Hematopoietic multipotent progenitor cell treated with erythropoietin and hydrocortisone succinate and interleukin-3 and kit ligand, for 15 days (in vitro differentiated cells): ENCODE measurements around the gene CNTNAP5.

Experiments used
- DNase-seq: peaks from one replicate; pipeline ENCODE4 v3.0.0-alpha.2; 2015; ENCODE audit warnings: low spot score

CNTNAP5 gene

GRCh38 chr2:124805060-124805459, 780.0 kb downstream of the CNTNAP5 start:
- DNase-seq, result no peak

GRCh38 chr2:124810132-124810531, 785.0 kb downstream of the CNTNAP5 start:
- DNase-seq, result no peak

GRCh38 chr2:124814968-124815745, 790.1 kb downstream of the CNTNAP5 start:
- DNase-seq, result no peak

DNA sequence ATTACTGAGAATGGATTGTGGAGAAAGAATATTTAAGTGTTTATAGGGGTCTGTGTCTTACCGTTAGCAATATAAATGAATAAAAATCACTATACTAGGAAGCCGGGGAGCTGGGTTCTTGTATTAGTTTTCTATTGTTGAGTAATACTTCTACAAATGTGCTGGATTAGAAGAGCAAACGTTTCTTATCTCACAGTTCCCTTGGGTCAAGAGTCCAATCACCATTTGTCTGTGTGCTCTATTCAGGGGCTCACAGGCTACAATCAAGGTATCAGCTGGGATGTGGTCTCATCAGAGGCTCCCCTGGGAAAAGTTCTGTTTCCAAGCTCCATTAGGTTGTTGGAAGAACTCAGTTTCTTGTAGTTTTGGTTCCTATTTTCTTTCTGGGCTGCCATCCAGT, 790.9 kb downstream of the CNTNAP5 start:
- DNase-seq, result no peak

DNA sequence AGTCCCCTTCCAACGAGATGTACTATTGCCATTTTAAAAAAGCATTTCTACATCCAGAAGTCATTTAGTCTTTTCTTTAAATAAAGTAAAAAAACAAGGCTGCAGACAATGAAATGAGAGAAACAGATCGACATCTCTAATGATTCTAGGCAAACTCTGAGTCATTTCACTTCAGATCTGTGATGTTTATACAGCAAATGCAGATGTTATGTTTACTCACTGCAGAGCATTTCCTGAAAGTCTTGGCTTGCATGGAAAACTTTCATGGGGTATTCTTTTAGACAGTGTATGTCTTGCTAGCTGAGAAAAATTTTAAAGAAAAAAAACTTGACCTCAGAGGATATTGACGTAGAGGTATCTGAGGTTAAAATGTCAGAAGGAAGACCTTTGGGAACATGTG, 797.4 kb downstream of the CNTNAP5 start:
- DNase-seq, result no peak

GRCh38 chr2:124824441-124824840, 799.4 kb downstream of the CNTNAP5 start:
- no peak for DNase-seq

GRCh38 chr2:124832521-124832920, 807.4 kb downstream of the CNTNAP5 start:
- no peak for DNase-seq

GRCh38 chr2:124834331-124834730, 809.2 kb downstream of the CNTNAP5 start:
- DNase-seq, result no peak

- DNase-seq, result no peak
Observed at GRCh38 chr2:124835331-124835730, 810.2 kb downstream of the CNTNAP5 start.

GRCh38 chr2:124836416-124836815, 811.3 kb downstream of the CNTNAP5 start:
- no peak for DNase-seq

DNA sequence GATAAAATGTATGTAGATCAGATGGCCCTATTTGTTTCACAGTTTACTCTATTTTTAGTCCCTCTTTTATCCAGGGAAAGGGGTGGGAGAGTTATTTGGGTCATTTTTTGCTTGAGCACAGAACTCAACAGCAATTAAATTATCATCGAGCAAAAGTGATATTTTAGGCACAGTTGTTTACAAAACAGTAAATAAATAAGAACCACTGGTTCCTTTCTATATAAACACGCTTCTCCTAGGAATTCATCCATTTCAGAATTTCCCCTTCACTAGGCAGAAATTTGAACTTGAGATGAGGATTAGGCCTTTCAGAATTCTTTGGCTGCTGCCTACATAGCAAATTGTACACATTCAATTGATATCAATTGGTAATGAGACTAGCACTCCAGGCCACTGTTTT, 812.4 kb downstream of the CNTNAP5 start:
- DNase-seq, result no peak

GRCh38 chr2:124838406-124838805, 813.3 kb downstream of the CNTNAP5 start:
- no peak for DNase-seq

DNA sequence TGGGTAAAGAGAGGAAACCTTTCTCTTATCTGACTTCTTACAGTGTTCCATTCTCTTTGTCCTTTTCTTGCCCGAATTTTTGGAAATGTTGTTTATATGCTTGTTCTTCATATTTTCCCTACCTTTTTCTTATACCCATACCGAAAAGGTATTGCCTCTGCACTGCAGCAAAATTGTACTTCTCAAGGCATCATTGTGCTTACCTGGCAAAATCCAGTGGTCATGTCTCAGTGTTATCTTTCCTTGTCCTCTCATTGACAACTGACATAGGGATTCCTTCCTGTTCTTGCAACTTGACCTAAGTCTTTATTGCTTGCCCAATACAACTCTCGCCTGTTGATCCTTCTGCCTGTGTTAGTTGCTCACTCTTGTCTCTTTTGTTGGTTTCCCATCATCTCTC, 842.2 kb downstream of the CNTNAP5 start:
- no peak for DNase-seq

GRCh38 chr2:124874219-124874618, 849.1 kb downstream of the CNTNAP5 start:
- no peak for DNase-seq

DNA sequence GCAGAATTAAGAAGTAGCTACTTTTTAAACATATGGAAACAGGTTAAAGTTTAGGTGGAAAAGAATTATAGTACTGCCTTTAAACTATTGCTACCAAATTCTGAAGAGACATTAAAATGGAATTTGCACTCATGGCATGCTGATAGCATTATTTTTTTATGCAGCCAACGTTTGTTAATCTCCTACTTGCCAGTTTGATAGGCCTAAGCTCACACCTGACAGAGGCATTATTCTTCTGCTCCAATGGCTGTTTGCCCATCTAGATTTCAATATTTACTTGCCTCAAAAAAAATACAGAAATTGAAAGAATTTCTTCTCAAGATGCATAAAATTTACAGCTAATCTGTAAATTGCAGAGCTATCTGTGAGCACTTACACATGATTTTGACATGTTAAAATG, 849.6 kb downstream of the CNTNAP5 start:
- no peak for DNase-seq

GRCh38 chr2:124875627-124876244, 850.6 kb downstream of the CNTNAP5 start:
- no peak for DNase-seq

DNA sequence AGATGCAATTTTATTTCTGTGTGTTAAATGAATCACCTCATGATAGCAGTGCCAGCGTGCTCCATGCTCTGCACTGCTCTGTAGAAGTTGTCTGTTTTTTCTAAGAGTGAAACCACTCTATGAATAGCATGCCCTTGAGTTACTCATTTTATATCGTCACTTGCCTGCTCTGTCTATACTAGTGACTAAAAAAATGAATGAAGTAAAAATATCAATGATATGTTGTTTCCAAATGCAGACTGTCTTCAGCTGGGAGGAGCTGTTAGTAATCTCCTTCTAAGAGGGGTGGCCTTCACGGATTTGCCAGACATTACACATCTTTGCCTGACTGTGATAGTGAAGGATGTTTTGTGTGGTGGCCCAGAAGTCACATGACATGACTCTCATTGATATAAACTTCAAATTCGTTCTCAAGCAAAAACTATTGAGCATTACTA, 852.1 kb downstream of the CNTNAP5 start:
- no peak for DNase-seq

DNA sequence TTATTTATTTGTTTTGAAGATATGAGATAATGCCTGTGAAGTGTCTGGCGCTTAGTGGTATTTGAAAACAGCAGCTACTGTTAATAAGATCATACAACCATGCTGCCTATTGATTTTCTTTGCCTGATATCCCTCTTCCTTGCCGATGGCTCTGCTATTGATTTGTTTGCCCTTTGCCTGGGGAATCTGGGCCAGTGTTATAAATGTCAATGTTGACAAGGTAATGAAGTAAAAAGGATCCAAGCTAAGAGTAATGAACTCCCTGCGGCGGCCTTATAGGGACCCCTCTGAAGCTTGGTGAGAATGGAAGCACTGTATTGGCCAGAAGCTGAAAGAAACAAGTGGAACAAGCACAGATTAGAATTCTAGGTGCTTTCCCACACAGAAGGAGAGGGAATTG, 854.6 kb downstream of the CNTNAP5 start:
- DNase-seq, result no peak

- DNase-seq, result no peak
Observed at GRCh38 chr2:124880995-124881394, 855.9 kb downstream of the CNTNAP5 start.

DNA sequence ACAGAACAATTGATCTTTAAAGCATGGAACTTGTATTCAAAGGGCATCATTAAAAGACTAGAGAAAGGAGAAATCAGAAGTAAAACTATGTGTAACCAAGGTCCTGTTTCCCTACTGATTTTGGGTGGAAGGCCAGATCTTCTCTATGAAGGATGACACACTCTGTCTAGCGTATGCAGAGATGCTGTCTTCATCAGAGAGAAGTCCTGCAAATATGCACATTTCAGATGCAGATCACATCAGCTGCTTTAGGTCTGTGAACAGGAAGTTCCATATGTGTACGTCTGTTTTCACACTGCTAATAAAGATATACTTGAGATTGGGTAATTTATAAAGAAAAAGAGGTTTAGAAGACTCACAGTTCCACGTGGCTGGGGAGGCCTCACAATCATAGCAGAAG, 857.3 kb downstream of the CNTNAP5 start:
- DNase-seq, result no peak

DNA sequence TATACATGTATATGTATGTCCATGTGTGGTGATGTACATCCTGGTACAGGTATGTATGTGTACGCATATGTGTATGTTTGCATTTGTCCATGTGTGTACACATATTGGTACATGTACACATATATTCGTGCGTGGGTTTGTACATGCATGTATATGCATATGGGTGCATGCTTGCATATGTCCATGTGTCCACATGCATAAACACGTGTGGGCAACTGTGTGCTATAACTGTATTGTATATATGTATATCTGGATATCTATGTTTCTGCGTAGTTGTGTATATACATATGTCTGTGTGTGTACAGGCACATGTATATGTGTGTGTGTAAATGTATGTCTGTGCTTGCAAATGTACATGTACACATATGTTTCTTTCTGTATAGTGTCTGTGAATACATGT, 858.5 kb downstream of the CNTNAP5 start:
- DNase-seq, result no peak

DNA sequence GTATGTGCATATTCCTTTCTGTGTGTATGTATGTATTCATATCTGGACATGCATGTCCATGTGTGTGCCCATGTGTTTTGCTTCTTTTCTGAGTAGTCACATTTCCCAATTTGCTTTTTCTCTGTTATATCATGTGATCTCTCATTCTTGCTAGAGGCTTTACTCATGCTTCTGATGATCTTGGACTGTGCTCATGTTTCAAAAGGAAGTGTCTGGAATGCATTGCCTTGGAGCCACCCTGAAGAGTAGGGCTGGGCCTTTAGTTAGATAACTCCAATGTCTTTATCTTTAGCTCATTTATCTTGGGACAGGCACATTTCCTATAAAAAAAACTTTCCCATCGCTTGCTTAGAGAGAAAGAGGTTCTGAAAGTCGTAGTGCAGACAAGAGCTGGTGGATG, 859.2 kb downstream of the CNTNAP5 start:
- DNase-seq, result no peak

- no peak for DNase-seq
Observed at GRCh38 chr2:124886216-124886615, 861.1 kb downstream of the CNTNAP5 start.

GRCh38 chr2:124887466-124887865, 862.4 kb downstream of the CNTNAP5 start:
- DNase-seq, result no peak
